Activated T-cell treated with anti-CD3 and anti-CD28 coated beads for 1 hour (primary cell): Measurements from ENCODE around the gene PCYOX1L.
A peak's percentile ranks its signal among the peaks of the same experiment; 100 is the strongest.

Experiments used
- DNase-seq: peaks from one replicate; pipeline ENCODE4 v3.0.0-alpha.2; 2020; ENCODE audit warnings: low read depth

The PCYOX1L gene

GRCh38 chr5:149367972-149368645 lies 10.3 kb downstream of the PCYOX1L start:
- DNase-seq: no peak

GRCh38 chr5:149370878-149371277 lies 13.0 kb downstream of the PCYOX1L start:
- no peak for DNase-seq

GRCh38 chr5:149371296-149371962 lies 13.6 kb downstream of the PCYOX1L start:
- peak; percentile 66 for DNase-seq

GRCh38 chr5:149372076-149372795 lies 14.4 kb downstream of the PCYOX1L start:
- no peak for DNase-seq

- no peak for DNase-seq
These were observed 15.1 kb downstream of the PCYOX1L start for GRCh38 chr5:149372932-149373331.

- no peak for DNase-seq
These were observed 16.5 kb downstream of the PCYOX1L start for GRCh38 chr5:149374303-149374702.

GRCh38 chr5:149374801-149375200 lies 17.0 kb downstream of the PCYOX1L start:
- DNase-seq: no peak

- DNase-seq: no peak
These were observed 17.6 kb downstream of the PCYOX1L start for GRCh38 chr5:149375434-149375833.

GRCh38 chr5:149376104-149376503 lies 18.3 kb downstream of the PCYOX1L start:
- no peak for DNase-seq

GRCh38 chr5:149376711-149377447 lies 19.0 kb downstream of the PCYOX1L start:
- DNase-seq: no peak

GRCh38 chr5:149378241-149378820 lies 20.5 kb downstream of the PCYOX1L start:
- no peak for DNase-seq

- no peak for DNase-seq
These were observed 21.4 kb downstream of the PCYOX1L start, which contains the start of gene IL17B for GRCh38 chr5:149379177-149379761. Gene IL17B, minus strand, starts transcription at chr5:149379292. Its CDS starts 67 bp downstream, at chr5:149379225.

- DNase-seq: no peak
These were observed 22.1 kb downstream of the PCYOX1L start for GRCh38 chr5:149379818-149380374.

- no peak for DNase-seq
These were observed 22.7 kb downstream of the PCYOX1L start for GRCh38 chr5:149380466-149381121.

- no peak for DNase-seq
These were observed 23.6 kb downstream of the PCYOX1L start for GRCh38 chr5:149381261-149381985.

GRCh38 chr5:149381986-149382338 lies 24.1 kb downstream of the PCYOX1L start:
- peak; percentile 67 for DNase-seq

- DNase-seq: no peak
These were observed 24.8 kb downstream of the PCYOX1L start for GRCh38 chr5:149382517-149383220.

GRCh38 chr5:149383399-149383798 lies 25.6 kb downstream of the PCYOX1L start:
- DNase-seq: no peak

GRCh38 chr5:149386166-149386565 lies 28.3 kb downstream of the PCYOX1L start:
- no peak for DNase-seq
